ENCODE measurements around the gene ZNF668. TPM values are rescaled to one million over a fixed set of nuclear protein-coding genes. Genes with fewer than 3 reads are reported as not detected.

Gene ZNF668
- total and polyA plus RNA-seq, 2 of the 8 experiments (the other 6 are each of a cell fraction or from before 2014, with no cell fraction given) = 14.0 to 14.3 TPM

GRCh38 chr16:31071861-31072260, 2.2 kb downstream of the ZNF668 start:
- Histone ChIP-seq H3K27me3 (replicated peaks in 1 of 4; ENCODE audit: control insufficient read depth in 3 of 4, extremely low read depth in 1 of 4, insufficient read depth in 3 of 4, low read length in 3 of 4) (no peaks in the 10 kb centered on the region), H2BK12ac (ENCODE audit: low read depth, low read length) (no peak overlapping the region), H3K9me3 (ENCODE audit: insufficient read depth in 2 of 2, low read depth in 1 of 2, low read length in 1 of 2) (no peaks in the 10 kb centered on the region), H3K9ac (replicated peaks in 1 of 4; ENCODE audit: extremely low read depth in 1 of 4, low read depth in 3 of 4, low read length in 3 of 4) (peak overlapping the region in 2 of 4 experiments; percentile 5 to 78; a peak in 2 of 7 replicates), H3K4me3 (ENCODE audit: extremely low read depth in 1 of 4, insufficient read depth in 2 of 4, low read depth in 3 of 4, low read length in 4 of 4) (peak overlapping the region; percentile 89 to 98 (median 90); a peak in 7 of 8 replicates), H3K56ac (replicated peaks; ENCODE audit: insufficient read length, low read depth, low read length) (no peak overlapping the region), H4K20me1 (replicated peaks in 1 of 2; ENCODE audit: control insufficient read depth in 1 of 2, insufficient read depth in 2 of 2, low read length in 2 of 2) (peaks cover under 1 to 5% of the 10 kb centered on the region in 2 experiments), H2BK120ac (replicated peaks; ENCODE audit: low read depth, low read length) (no peak overlapping the region), H2AK5ac (ENCODE audit: low read depth, low read length) (peak overlapping the region; percentile 4; the same call in 1 of the 2 replicates), H2BK15ac (ENCODE audit: low read length) (no peak overlapping the region), H3K4ac (replicated peaks; ENCODE audit: insufficient read length, low read depth, low read length) (no peak overlapping the region), H3K79me2 (ENCODE audit: control insufficient read depth in 1 of 2, insufficient read depth in 2 of 2, low read length in 2 of 2) (peaks cover 13 to 66% of the 10 kb centered on the region in 2 experiments), H2BK20ac (ENCODE audit: low read length) (no peak overlapping the region), H3K4me1 (replicated peaks in 1 of 4; ENCODE audit: control insufficient read depth in 3 of 4, insufficient read depth in 4 of 4, low read length in 3 of 4) (peaks cover 0 to 1% (median 0%) of the 10 kb centered on the region in 4 experiments; a peak in 2 of 7 replicates), H4K8ac (ENCODE audit: extremely low read depth, insufficient read depth, low read length) (no peak overlapping the region), H4K91ac (replicated peaks; ENCODE audit: insufficient read length, low read length) (no peak overlapping the region), H3K14ac (ENCODE audit: insufficient read length) (no peak overlapping the region), H3K23ac (ENCODE audit: insufficient read length) (no peak overlapping the region), H3K79me1 (ENCODE audit: low read depth, low read length) (peaks cover 11% of the 10 kb centered on the region; the same call in 1 of the 2 replicates), H3K18ac (ENCODE audit: extremely low read depth, low read length) (no peak overlapping the region), H3K4me2 (ENCODE audit: insufficient read depth in 1 of 2, low read depth in 2 of 2, low read length in 2 of 2) (peak overlapping the region; percentile 77 to 96), H2BK5ac (ENCODE audit: low read depth, low read length) (no peak overlapping the region), H3K36me3 (ENCODE audit: control insufficient read depth in 2 of 4, insufficient read depth in 4 of 4, low read length in 3 of 4) (peaks cover 0 to 7% (median 3%) of the 10 kb centered on the region in 4 experiments; a peak in 3 of 8 replicates), H3K23me2 (ENCODE audit: low read depth, low read length) (peaks cover 7% of the 10 kb centered on the region; the same call in 1 of the 2 replicates), H3K27ac (ENCODE audit: low read depth, low read length) (no peak overlapping the region), H2AFZ (ENCODE audit: low read length) (no peak overlapping the region), H4K5ac (ENCODE audit: insufficient read length, low read depth, low read length) (no peak overlapping the region)
- TF ChIP-seq KDM5A (IDR thresholded peaks at IDR 0.05; ENCODE audit: low read length) (no peak), BRCA1 (IDR thresholded peaks at IDR 0.05; ENCODE audit: low read depth, low read length) (no peak), RBBP5 (IDR thresholded peaks at IDR 0.05; ENCODE audit: borderline replicate concordance, low read depth, low read length) (no peak)
- DNase-seq (ENCODE audit: low read depth in 1 of 2, low spot score in 2 of 2) = no peak
- no peak for FAIRE-seq
- POLR2A ChIA-PET (ENCODE audit: partially characterized antibody) = interaction anchor here (1.3 to 4.9 kb wide), 3 partner anchors 13 to 87 kb away, joined by 3 to 34 read pairs (median 3); partner anchors contain the start of gene HSD3B7
- WGBS, 2 experiments (ENCODE audit: extremely low coverage in 1 of 2, insufficient coverage in 1 of 2, insufficient read length in 1 of 2, insufficient replicate concordance in 2 of 2, low coverage in 1 of 2, low lambda C conversion rate in 2 of 2, missing lambda C conversion rate in 1 of 2) = 83% methylated on average over 4 of the region's 4 CpGs; no CpG with 5 or more reads in 1 of the 2 experiments
- CTCF ChIA-PET (ENCODE audit: partially characterized antibody) = interaction anchor here (1.5 kb wide), 1 partner anchor 11 kb away, joined by 3 read pairs; no protein-coding TSS in a partner anchor
